HG02623 (cell line): Measurements from ENCODE around the gene DHRS3.

Source experiments
- ATAC-seq: cut with Tn5 transposase; IDR thresholded peaks from one replicate; pipeline ENCODE4 v1.9.1; 2021; ENCODE audit warnings: moderate library complexity; ENCODE audit not compliant: unreplicated experiment

Gene DHRS3

GRCh38 chr1:12640237-12640957 is 22.4 kb upstream of the DHRS3 start:
- ATAC-seq = no peak

- no peak for ATAC-seq
These were observed 19.7 kb upstream of the DHRS3 start for GRCh38 chr1:12637693-12638092.

- no peak for ATAC-seq
These were observed 18.3 kb upstream of the DHRS3 start for GRCh38 chr1:12636098-12636950.

DNA sequence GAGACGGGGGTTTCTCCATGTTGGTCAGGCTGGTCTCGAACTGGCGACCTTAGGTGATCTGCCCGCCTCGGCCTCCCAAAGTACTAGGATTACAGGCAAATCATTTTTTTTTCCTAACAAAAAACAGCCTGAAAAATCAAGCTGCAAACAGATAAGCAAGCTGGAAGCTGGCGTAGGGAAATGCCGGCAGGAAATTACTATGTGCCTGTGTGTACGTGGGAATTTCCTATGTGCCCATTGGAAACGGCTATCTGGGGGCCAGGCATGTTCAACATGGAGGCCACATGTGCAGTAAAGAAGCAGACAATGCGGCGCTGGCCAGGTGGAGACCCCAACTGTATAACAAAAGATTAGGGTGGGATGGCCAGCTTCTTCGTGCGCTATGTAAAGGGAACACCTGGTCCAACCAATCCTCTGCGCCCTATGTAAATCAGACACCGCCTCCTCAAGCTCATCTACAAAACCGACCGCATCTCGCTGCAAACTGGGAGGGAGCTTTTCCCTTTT is 16.7 kb upstream of the DHRS3 start:
- no peak for ATAC-seq

GRCh38 chr1:12634156-12634555 is 16.1 kb upstream of the DHRS3 start:
- ATAC-seq = no peak

DNA sequence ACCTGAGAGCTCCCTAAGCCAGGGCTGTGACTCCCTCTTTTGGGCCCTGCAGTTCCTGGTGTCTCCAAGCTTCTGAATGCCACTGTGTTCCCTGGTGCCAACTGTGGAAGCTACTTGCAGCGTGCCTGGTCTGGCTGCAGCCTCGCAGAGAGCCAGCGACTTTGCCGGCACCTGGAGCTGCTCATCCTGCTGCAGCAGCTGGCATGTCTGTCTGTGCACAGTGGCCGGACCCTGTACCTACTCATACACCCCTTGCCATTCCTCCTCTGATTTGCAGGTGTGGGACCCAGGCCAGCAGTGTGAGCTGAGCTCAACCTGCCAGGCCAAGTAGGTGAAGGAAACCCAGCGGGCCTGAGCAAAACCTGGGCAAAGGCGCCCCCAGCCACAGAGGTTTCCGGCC is 13.6 kb upstream of the DHRS3 start:
- no peak for ATAC-seq

- ATAC-seq = no peak
These were observed 13.0 kb upstream of the DHRS3 start for GRCh38 chr1:12630946-12631530.

- ATAC-seq = no peak
These were observed 12.2 kb upstream of the DHRS3 start for GRCh38 chr1:12629985-12630760.

- ATAC-seq = no peak
These were observed 11.5 kb upstream of the DHRS3 start for GRCh38 chr1:12629511-12629956.

DNA sequence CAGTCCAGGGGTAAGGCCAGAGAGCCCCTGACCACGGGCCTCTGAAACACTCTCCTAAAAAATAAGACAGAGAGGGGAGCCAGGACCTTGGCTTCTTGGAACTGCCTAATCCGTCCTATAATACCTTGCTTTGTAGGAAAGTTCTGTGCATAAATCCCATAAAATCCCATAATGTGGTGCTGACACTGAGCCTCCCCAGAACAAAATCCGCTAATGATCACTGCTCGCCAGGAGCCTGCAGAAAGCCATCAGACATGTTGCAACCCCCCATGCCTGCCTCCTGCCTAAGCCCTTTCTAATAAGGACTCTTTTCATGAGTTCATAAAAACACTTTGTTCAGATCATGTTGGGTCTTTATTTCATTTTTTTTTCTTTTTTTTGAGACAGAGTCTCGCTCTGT is 9.3 kb upstream of the DHRS3 start:
- no peak for ATAC-seq

DNA sequence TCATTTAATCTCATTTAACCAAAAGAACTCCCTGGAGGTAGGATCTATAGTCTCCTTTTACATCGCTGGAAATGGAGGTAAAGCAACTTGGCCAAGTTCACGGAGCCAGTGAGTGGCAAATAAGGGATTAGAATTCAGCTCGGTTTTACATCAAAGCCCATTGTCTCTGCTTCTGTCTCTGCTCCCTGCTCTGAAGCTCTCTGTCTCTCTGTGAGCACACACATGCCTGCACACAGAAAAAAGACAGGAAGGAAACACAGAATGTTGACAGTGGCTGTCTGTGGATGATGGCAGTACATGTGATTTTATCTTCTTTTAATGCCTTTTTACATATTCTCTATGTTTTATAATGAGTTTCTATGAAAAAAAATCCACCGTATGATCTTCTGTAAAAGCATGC is 8.9 kb upstream of the DHRS3 start:
- ATAC-seq = no peak

DNA sequence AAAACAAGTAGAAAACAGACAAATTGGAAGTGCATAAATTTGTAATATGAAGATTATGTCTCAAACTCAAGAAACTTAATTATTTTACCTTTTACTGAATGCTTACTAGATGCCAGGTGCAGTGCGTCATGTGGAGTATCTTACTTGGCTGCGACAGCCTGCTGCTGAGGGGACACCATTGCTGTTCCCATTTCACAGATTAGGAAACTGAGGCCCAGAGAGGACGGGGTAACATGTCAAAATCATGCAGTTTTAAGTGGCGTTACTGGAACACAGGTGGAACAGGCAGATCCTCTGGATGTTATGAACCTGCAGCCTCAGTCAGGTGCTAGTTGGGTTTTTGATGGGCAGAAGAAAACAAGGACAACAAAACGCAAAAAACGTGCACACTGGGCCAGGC is 7.3 kb upstream of the DHRS3 start:
- no peak for ATAC-seq

DNA sequence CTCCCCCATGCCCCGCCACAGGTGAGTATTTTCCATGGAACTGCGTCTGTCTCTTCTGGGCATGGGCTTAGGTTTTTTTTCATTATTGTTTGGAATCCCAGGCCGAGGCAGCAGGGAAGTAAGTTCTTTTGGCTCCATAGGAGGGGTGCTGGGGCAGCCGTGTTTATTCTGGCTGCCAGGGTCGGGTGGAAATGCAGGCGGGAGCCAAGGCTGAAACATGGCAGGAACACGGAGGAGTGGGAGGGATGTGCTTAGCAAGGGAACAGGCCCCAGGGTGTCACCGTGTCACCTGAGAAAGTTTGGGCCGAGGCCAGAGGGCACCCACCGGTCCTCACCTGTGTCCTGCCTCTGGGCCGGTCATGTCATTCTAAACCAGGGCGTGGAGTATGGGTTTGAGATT is 4.5 kb upstream of the DHRS3 start:
- ATAC-seq = no peak

DNA sequence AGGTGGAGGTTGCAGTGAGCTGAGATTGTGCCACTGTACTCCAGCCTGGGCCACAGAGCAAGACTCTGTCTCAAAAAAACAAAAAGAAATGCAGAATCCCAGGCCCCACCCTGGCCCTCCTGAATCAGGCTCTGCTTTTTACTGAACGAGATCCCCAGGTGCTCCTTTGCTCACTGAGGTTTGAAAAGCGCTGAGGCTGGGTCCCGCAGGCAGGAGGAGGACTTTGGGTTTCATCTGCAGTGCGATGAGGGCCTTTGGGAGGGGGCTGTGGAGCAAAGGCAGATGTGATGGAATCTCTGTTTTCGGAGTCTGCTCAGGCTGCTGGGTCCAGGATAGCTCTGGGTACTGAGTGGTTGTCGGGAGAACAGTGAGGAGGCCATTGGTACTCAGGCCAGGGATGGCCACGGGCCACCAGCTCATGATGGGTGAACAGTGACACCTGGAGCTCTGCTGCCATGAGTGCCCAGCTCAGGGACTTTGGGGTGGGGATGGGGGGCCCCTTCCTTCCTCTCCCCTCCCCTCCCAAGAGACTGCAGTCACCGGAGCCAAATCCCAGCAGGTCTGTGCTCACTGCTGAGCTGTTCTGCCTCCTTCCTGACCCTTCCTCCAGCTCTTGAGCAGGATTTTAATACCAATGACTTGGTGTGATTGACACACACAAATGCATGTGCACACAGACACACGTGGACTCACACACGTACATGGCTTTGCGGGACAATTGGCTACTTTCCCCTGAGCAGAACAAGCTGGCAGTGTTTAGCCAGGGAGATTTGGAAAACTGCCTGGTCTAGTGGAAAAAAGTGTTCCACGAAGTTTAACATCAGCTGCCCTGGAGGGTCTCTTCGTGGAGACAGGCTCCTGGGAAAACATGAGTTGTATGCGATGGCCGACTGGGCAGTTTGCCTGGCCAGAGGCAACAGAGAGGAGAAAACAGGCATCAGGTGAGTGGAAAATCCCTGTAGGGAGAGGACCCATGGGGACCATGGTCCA is 3.6 kb upstream of the DHRS3 start:
- ATAC-seq = no peak

DNA sequence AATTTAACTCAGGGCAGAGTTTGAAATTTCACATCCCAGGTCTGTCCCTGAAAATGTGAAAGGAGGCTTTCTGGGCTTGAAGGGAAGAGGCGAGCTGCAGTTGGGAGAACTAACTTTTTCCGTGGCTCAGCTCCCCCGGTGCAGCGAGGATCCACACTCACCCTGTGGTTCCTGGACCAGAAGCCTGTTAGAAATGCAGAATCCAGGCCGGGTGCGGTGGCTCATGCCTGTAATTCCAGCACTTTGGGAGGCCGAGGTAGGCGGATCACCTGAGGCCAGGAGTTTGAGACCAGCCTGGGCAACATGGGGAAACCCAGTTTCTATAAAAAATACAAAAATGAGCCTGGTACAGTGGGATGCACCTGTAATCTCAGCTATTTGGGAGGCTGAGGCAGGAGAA is 2.9 kb upstream of the DHRS3 start:
- no peak for ATAC-seq

DNA sequence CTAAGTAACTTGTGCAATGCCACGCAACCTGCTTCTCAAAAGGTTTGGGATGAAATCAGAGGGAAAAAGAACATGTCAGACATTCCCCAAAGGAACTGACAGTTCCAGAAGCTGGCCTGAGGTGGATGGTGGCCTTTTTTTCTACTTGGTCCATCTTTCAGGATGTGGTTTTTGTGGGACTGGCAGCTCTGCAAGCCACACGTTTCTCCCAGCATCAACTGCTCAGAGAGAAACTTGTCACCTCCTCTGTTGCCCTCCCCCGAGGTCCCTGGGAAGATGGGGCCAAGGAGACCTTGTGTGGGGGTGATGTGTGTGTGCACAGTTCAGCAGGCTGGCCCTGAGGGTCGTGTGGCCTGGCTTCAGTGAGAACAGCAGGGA is 2.5 kb upstream of the DHRS3 start:
- ATAC-seq = no peak

- no peak for ATAC-seq
These were observed 1.9 kb upstream of the DHRS3 start for GRCh38 chr1:12619792-12620487.

DNA sequence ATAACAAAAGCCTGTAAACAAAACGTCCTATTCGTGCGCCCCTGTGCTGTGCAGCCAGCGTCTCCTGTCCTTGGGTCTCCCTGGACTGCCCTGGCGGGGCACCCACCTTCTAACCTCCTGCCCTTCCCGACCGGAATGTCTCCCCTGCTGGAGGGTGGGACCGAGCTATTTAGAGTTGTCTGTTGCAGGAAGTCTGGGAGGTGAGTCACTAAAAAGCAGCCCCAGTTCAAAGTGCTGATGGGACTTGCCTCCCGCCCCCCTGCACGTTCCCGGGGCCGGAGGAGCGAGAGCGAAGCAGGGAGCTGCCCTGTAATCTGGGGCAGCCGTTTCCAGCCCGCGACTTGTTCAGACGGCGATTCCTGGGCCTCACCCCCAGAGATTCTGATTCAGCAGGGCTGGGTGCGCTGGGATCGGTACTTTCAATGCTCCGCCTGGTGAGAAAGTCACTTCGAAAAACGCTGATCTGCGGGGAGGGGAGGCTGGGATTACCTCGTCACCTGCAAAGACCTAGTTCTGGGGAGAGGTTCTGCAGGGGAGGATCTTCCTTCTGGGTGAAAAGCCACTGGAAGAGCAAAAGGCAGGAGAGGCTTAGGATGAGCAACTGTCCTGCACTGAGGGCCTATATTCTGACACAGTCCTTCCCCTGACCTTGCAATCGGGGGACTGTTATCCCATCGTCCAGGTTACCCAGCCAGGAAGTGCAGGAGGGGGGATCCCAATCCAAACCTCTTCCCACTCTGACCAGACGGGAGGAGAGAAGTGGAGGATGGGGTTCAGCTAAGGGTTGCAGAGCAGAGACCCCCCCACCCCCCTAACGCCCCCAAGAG is 1.2 kb upstream of the DHRS3 start:
- ATAC-seq = no peak

- ATAC-seq = no peak
These were observed 603 bp upstream of the DHRS3 start for GRCh38 chr1:12618661-12618964.
